ENCODE data around the gene SEC14L5. TPM values are rescaled to one million over a fixed set of nuclear protein-coding genes. Genes with fewer than 3 reads are reported as not detected.

The SEC14L5 gene
- total RNA-seq, 1 experiment from 2014 or later: not detected

GRCh38 chr16:5016967-5017677 lies 59.0 kb downstream of the SEC14L5 start:
- ChIA-PET POLR2A (ENCODE audit: unreplicated experiment) (interaction anchor here (0.6 kb wide), 1 partner anchor 17 kb away, joined by 3 read pairs; the partner anchor contains the start of gene NAGPA), CTCF (no interaction called here)
- no peak overlapping the region for H2AFZ ChIP-seq (ENCODE audit: low read length)
- no peaks in the 10 kb centered on the region for H3K9me3 ChIP-seq (ENCODE audit: low read length)
- H3K27me3 ChIP-seq (ENCODE audit: low read length): 0 out of 2 replicates have a peak, but pooled peaks cover 1% of the 10 kb centered on the region
- no peak overlapping the region for H3K27ac ChIP-seq (ENCODE audit: low read length)
- BruUV-seq (replicated peaks): no TSS peak
- TF ChIP-seq CTCF (conservative IDR thresholded peaks at IDR 0.05; ENCODE audit: low read depth, low read length): no peak
- TF ChIP-seq EZH2phosphoT487 (IDR thresholded peaks at IDR 0.05; ENCODE audit: borderline replicate concordance, low read length): no peak
- no peak for TF ChIP-seq EZH2 (IDR thresholded peaks at IDR 0.05; ENCODE audit: low read length, unreplicated experiment)
- H3K9me2 ChIP-seq (replicated peaks; ENCODE audit: low read length): no peaks in the 10 kb centered on the region
- ATAC-seq (no peak), DNase-seq (no peak)
- no peaks in the 10 kb centered on the region for H4K20me1 ChIP-seq (ENCODE audit: low read length)
- H3K79me2 ChIP-seq (ENCODE audit: low read length): no peaks in the 10 kb centered on the region
- no peak overlapping the region for H3K4me3 ChIP-seq (ENCODE audit: low read length)
- H3K4me1 ChIP-seq (ENCODE audit: insufficient read depth, low read length): no peaks in the 10 kb centered on the region
- intact Hi-C loops (cut with micrococcal nuclease): no loop called here
- no peaks in the 10 kb centered on the region for H3K36me3 ChIP-seq (ENCODE audit: low read depth, low read length)
- no peak overlapping the region for H3K9ac ChIP-seq (ENCODE audit: low read length)
- no peak overlapping the region for H3K4me2 ChIP-seq (ENCODE audit: low read length)
- H3F3A ChIP-seq (ENCODE audit: low read length, unreplicated experiment): no peaks in the 10 kb centered on the region

GRCh38 chr16:5017678-5017969 lies 59.5 kb downstream of the SEC14L5 start:
- H3K4me2 ChIP-seq (ENCODE audit: low read length): no peak overlapping the region
- H3K9me3 ChIP-seq (ENCODE audit: low read length): no peaks in the 10 kb centered on the region
- ChIA-PET CTCF (no interaction called here), POLR2A (ENCODE audit: unreplicated experiment) (no interaction called here)
- H3K9me2 ChIP-seq (replicated peaks; ENCODE audit: low read length): no peaks in the 10 kb centered on the region
- no peak overlapping the region for H3K9ac ChIP-seq (ENCODE audit: low read length)
- no peak for TF ChIP-seq EZH2 (IDR thresholded peaks at IDR 0.05; ENCODE audit: low read length, unreplicated experiment)
- no peak for TF ChIP-seq CTCF (conservative IDR thresholded peaks at IDR 0.05; ENCODE audit: low read depth, low read length)
- TF ChIP-seq EZH2phosphoT487 (IDR thresholded peaks at IDR 0.05; ENCODE audit: borderline replicate concordance, low read length): no peak
- no peaks in the 10 kb centered on the region for H4K20me1 ChIP-seq (ENCODE audit: low read length)
- no peaks in the 10 kb centered on the region for H3K27me3 ChIP-seq (ENCODE audit: low read length)
- H2AFZ ChIP-seq (ENCODE audit: low read length): no peak overlapping the region
- no peak overlapping the region for H3K27ac ChIP-seq (ENCODE audit: low read length)
- BruUV-seq (replicated peaks): no TSS peak
- H3F3A ChIP-seq (ENCODE audit: low read length, unreplicated experiment): no peaks in the 10 kb centered on the region
- H3K79me2 ChIP-seq (ENCODE audit: low read length): no peaks in the 10 kb centered on the region
- DNase-seq: no peak
- intact Hi-C loops (cut with micrococcal nuclease): no loop called here
- H3K36me3 ChIP-seq (ENCODE audit: low read depth, low read length): no peaks in the 10 kb centered on the region
- H3K4me1 ChIP-seq (ENCODE audit: insufficient read depth, low read length): no peaks in the 10 kb centered on the region
- no peak overlapping the region for H3K4me3 ChIP-seq (ENCODE audit: low read length)
- ATAC-seq: no peak

DNA sequence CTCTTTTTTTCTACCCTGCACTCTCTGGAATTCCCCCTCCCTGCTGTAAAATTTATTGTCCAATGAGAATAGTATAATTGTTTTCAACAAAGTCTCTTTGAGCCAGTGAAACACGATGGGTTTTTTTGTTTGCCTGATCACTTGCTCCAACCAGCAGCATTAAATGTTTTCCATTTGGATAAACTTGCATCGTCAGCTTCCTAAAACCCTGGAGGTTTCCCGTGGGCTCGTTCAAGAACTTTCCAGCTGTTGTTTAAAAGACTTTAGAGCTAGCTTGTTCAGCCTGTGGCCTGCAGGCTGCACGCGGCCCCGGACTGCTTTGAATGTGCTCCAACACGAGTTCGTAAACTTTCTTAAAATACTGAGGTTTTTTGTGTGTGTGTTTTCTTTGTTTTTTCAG lies 60.7 kb downstream of the SEC14L5 start:
- H3K4me2 ChIP-seq (ENCODE audit: low read length): no peak overlapping the region
- H3F3A ChIP-seq (ENCODE audit: low read length, unreplicated experiment): no peaks in the 10 kb centered on the region
- H2AFZ ChIP-seq (ENCODE audit: low read length): no peak overlapping the region
- no peak overlapping the region for H3K4me3 ChIP-seq (ENCODE audit: low read length)
- ATAC-seq (no peak), DNase-seq (no peak)
- no peak overlapping the region for H3K27ac ChIP-seq (ENCODE audit: low read length)
- H3K9me2 ChIP-seq (replicated peaks; ENCODE audit: low read length): no peaks in the 10 kb centered on the region
- intact Hi-C loops (cut with micrococcal nuclease): no loop called here
- ChIA-PET CTCF (no interaction called here), POLR2A (ENCODE audit: unreplicated experiment) (no interaction called here)
- no peak overlapping the region for H3K9ac ChIP-seq (ENCODE audit: low read length)
- TF ChIP-seq CTCF (conservative IDR thresholded peaks at IDR 0.05; ENCODE audit: low read depth, low read length) (no peak), EZH2 (IDR thresholded peaks at IDR 0.05; ENCODE audit: low read length, unreplicated experiment) (no peak), EZH2phosphoT487 (IDR thresholded peaks at IDR 0.05; ENCODE audit: borderline replicate concordance, low read length) (no peak)
- H4K20me1 ChIP-seq (ENCODE audit: low read length): no peaks in the 10 kb centered on the region
- no peaks in the 10 kb centered on the region for H3K79me2 ChIP-seq (ENCODE audit: low read length)
- BruUV-seq (replicated peaks): no TSS peak
- H3K4me1 ChIP-seq (ENCODE audit: insufficient read depth, low read length): no peaks in the 10 kb centered on the region
- H3K27me3 ChIP-seq (ENCODE audit: low read length): no peaks in the 10 kb centered on the region
- no peaks in the 10 kb centered on the region for H3K36me3 ChIP-seq (ENCODE audit: low read depth, low read length)
- H3K9me3 ChIP-seq (ENCODE audit: low read length): no peaks in the 10 kb centered on the region

Measured in PC-3 (cell line).